Osteoblast (primary cell): Measurements from ENCODE around the gene COLQ. TPM values are rescaled to one million over a fixed set of nuclear protein-coding genes. Genes with fewer than 3 reads are reported as not detected.
A peak's percentile ranks its signal among the peaks of the same experiment; 100 is the strongest.

Source experiments
- DNase-seq: peaks from one replicate; pipeline ENCODE4 v3.0.0; 2011; ENCODE audit warnings: low spot score, mixed read lengths; ENCODE audit not compliant: insufficient read length; ENCODE audit errors: missing footprints
- H2AFZ ChIP-seq: 2 replicates; pipeline ENCODE4 v1.6.0; 2011; ENCODE audit warnings: mild to moderate bottlenecking, low read length
- H3K27ac ChIP-seq: 2 replicates; pipeline ENCODE4 v1.5.1; 2011; ENCODE audit warnings: mild to moderate bottlenecking, low read depth, low read length, moderate library complexity
- H3K27me3 ChIP-seq: 2 replicates; pipeline ENCODE4 v1.6.0; 2012; ENCODE audit warnings: mild to moderate bottlenecking, control low read depth, inconsistent platforms, low read length, moderate library complexity; ENCODE audit not compliant: insufficient read depth
- H3K36me3 ChIP-seq: 2 replicates; pipeline ENCODE4 v1.5.1; 2011; ENCODE audit warnings: mild to moderate bottlenecking, low read length, control low read depth, moderate library complexity; ENCODE audit not compliant: insufficient read depth
- H3K4me1 ChIP-seq: 2 replicates; pipeline ENCODE4 v1.5.1; 2011; ENCODE audit warnings: mild to moderate bottlenecking, low read length, control low read depth, moderate library complexity; ENCODE audit not compliant: insufficient read depth
- H3K4me2 ChIP-seq: 2 replicates; pipeline ENCODE4 v1.6.0; 2011; ENCODE audit warnings: mild to moderate bottlenecking, low read length; ENCODE audit not compliant: insufficient read depth
- H3K4me3 ChIP-seq: fragments of 200-600 bp; sonication (generic); 3 replicates; pipeline ENCODE4 v1.5.1; 2012; ENCODE audit warnings: mild to moderate bottlenecking, low read length, inconsistent platforms; ENCODE audit not compliant: insufficient read depth
- H3K79me2 ChIP-seq: 2 replicates; pipeline ENCODE4 v1.6.0; 2012; ENCODE audit warnings: mild to moderate bottlenecking, low read length, control low read depth, inconsistent platforms; ENCODE audit not compliant: insufficient read depth
- H3K9me3 ChIP-seq: 2 replicates; pipeline ENCODE4 v1.5.1; 2011; ENCODE audit warnings: low read depth, low read length, control low read depth
- H4K20me1 ChIP-seq: 2 replicates; pipeline ENCODE4 v1.6.0; 2012; ENCODE audit warnings: mild to moderate bottlenecking, low read length, control low read depth; ENCODE audit not compliant: insufficient read depth
- total RNA-seq: library from RNA; depleted of rRNA; stranded (reverse); fragments of >200 nt; gene quantifications from 2 replicates; pipeline ENCODE4 v1.2.3, GENCODE V29; 2012
- TF ChIP-seq, protein P1 (sequence below): IDR thresholded peaks from 2 replicates; pipeline ENCODE4 v1.5.1; 2011; ENCODE audit warnings: mild to moderate bottlenecking, low read depth, low read length, moderate library complexity; ENCODE audit errors: extremely low read depth

Gene COLQ
- total RNA-seq, 1 donor = 1.4 TPM

- DNase-seq = peak; percentile 83
- TF ChIP-seq, protein P1, sequence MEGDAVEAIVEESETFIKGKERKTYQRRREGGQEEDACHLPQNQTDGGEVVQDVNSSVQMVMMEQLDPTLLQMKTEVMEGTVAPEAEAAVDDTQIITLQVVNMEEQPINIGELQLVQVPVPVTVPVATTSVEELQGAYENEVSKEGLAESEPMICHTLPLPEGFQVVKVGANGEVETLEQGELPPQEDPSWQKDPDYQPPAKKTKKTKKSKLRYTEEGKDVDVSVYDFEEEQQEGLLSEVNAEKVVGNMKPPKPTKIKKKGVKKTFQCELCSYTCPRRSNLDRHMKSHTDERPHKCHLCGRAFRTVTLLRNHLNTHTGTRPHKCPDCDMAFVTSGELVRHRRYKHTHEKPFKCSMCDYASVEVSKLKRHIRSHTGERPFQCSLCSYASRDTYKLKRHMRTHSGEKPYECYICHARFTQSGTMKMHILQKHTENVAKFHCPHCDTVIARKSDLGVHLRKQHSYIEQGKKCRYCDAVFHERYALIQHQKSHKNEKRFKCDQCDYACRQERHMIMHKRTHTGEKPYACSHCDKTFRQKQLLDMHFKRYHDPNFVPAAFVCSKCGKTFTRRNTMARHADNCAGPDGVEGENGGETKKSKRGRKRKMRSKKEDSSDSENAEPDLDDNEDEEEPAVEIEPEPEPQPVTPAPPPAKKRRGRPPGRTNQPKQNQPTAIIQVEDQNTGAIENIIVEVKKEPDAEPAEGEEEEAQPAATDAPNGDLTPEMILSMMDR = no peak
- Histone ChIP-seq H2AFZ (no peak overlapping the region), H3K4me3 (no peak overlapping the region), H3K4me1 (peaks cover 52% of the 10 kb centered on the region), H3K9me3 (no peaks in the 10 kb centered on the region), H3K79me2 (peaks cover 7% of the 10 kb centered on the region), H3K36me3 (peaks cover 69% of the 10 kb centered on the region), H3K4me2 (peak overlapping the region; percentile 33), H3K27ac (peak overlapping the region; percentile 82), H4K20me1 (no peaks in the 10 kb centered on the region), H3K27me3 (no peaks in the 10 kb centered on the region)
Observed at GRCh38 chr3:15438983-15439382, 82.5 kb downstream of the COLQ start.

GRCh38 chr3:15436246-15436645 is 85.3 kb downstream of the COLQ start:
- H2AFZ ChIP-seq = no peak overlapping the region
- no peak overlapping the region for H3K4me3 ChIP-seq
- peaks cover 22% of the 10 kb centered on the region for H3K79me2 ChIP-seq
- DNase-seq = no peak
- H3K36me3 ChIP-seq = peaks cover 79% of the 10 kb centered on the region
- H4K20me1 ChIP-seq = peaks cover 13% of the 10 kb centered on the region
- H3K27ac ChIP-seq = no peak overlapping the region
- H3K4me2 ChIP-seq = no peak overlapping the region
- peaks cover 35% of the 10 kb centered on the region for H3K4me1 ChIP-seq
- H3K9me3 ChIP-seq = no peaks in the 10 kb centered on the region
- TF ChIP-seq, protein P1 = no peak
- no peaks in the 10 kb centered on the region for H3K27me3 ChIP-seq

DNA sequence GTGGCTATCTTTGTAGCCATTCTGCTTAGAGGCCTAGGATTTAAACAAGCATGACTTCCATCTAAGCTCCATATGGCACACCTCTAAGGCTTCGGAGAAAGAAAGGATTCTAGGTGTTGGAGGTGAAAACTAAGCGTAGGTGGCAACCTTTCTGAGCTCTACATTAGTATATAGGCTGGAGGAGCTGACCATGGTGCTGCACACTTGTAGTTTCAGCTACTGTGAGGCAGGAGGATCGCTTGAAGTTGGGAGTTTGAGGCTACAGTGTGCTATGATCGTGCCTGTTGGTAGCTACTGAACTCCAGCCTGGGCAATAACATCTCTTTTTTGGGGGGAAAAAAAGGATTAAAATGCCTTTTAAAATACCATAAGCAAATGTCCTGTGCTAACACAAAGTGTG is 86.8 kb downstream of the COLQ start:
- TF ChIP-seq, protein P1 = no peak
- no peak for DNase-seq
- no peak overlapping the region for H2AFZ ChIP-seq
- no peak overlapping the region for H3K27ac ChIP-seq
- peaks cover 75% of the 10 kb centered on the region for H3K36me3 ChIP-seq
- no peaks in the 10 kb centered on the region for H3K27me3 ChIP-seq
- H3K79me2 ChIP-seq = peaks cover 36% of the 10 kb centered on the region
- H3K4me3 ChIP-seq = no peak overlapping the region
- H3K4me1 ChIP-seq = peaks cover 20% of the 10 kb centered on the region
- no peaks in the 10 kb centered on the region for H3K9me3 ChIP-seq
- H3K4me2 ChIP-seq = no peak overlapping the region
- H4K20me1 ChIP-seq = peaks cover 20% of the 10 kb centered on the region

DNA sequence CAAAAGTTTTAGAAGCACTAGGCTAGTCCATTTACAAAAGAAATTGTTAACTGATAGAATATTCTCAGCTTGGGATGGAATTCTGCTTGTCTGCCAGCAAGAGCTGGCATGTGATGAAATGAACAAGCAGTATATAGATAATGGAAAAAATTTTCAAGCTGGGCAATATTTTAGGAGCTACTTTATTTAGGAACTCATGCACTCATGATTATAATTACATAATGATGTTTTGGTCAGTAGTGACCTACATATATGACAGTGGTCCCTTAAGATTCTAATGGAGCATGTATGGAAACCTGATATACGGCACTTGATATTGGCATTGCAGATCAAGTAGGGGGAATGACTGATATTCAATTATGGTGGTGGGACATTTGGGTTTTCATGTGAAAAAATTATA is 88.0 kb downstream of the COLQ start:
- Histone ChIP-seq H4K20me1 (peaks cover 29% of the 10 kb centered on the region), H2AFZ (no peak overlapping the region)
- TF ChIP-seq, protein P1 = no peak

More for the DNA sequence above, 88.0 kb downstream of the COLQ start:
- no peak for DNase-seq
- H3K27ac ChIP-seq = no peak overlapping the region
- H3K79me2 ChIP-seq = peaks cover 49% of the 10 kb centered on the region
- H3K4me3 ChIP-seq = no peak overlapping the region
- no peaks in the 10 kb centered on the region for H3K27me3 ChIP-seq
- H3K4me2 ChIP-seq = no peak overlapping the region
- H3K9me3 ChIP-seq = no peaks in the 10 kb centered on the region
- peaks cover 73% of the 10 kb centered on the region for H3K36me3 ChIP-seq
- H3K4me1 ChIP-seq = peaks cover 15% of the 10 kb centered on the region
